ENCODE results near the gene REN.

GRCh38 chr1:204155881-204156280 lies 10.3 kb downstream of the REN start:
- TF ChIP-seq CTCF (IDR thresholded peaks at IDR 0.05), result no peak
- no peak for TF ChIP-seq POLR2A (IDR thresholded peaks at IDR 0.05)

All from testis (tissue), 2 donors.